ENCODE measurements around the gene RAD21L1.

DNA sequence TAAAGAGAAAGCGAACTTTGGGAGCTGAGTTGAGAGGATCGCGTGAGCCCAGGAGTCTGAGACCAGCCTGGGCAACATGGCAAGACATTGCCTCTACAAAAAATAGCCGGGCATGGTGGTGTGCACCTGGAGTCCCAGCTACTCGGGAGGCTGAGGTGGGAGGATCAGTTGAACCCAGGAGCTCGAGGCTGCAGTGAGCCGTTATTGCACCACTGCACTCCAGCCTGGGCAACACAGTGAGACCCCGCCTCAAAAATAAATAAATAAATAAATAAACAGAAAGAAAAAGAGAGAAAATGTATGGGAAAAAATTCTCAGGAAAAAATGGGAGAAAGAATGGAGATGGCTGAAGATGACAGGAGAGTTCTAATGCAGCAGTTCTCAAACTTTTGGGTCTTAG, 20.0 kb upstream of the RAD21L1 start:
- no peak for TF ChIP-seq EP300 (IDR thresholded peaks at IDR 0.05; ENCODE audit: borderline replicate concordance)
- TF ChIP-seq, protein P1, sequence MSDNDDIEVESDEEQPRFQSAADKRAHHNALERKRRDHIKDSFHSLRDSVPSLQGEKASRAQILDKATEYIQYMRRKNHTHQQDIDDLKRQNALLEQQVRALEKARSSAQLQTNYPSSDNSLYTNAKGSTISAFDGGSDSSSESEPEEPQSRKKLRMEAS (IDR thresholded peaks at IDR 0.05): no peak

Data from Ishikawa (cell line).